DOHH2 (cell line): ENCODE data around the gene TRERF1.

Experiments
- CTCF ChIP-seq: fragments of 200-600 bp; sonication (generic); IDR thresholded peaks from one replicate; pipeline ENCODE4 v1.5.1; 2014; ENCODE audit warnings: antibody characterized with exemption, mild to moderate bottlenecking, low read depth, low read length; ENCODE audit not compliant: poor library complexity, severe bottlenecking
- EZH2phosphoT487 ChIP-seq: fragments of 200-600 bp; sonication (generic); IDR thresholded peaks from 2 replicates; pipeline ENCODE4 v1.6.1; 2017; ENCODE audit warnings: borderline replicate concordance, mild to moderate bottlenecking, antibody characterized with exemption, low read length, moderate library complexity, mixed read lengths

GRCh38 chr6:42313038-42313437, 138.7 kb downstream of the TRERF1 start:
- TF ChIP-seq CTCF: no peak
- TF ChIP-seq EZH2phosphoT487: no peak
